GM12878 (cell line): ENCODE data around the gene PCDHGC5. TPM values are rescaled to one million over a fixed set of nuclear protein-coding genes. Genes with fewer than 3 reads are reported as not detected.

ENCODE experiments used
- BMI1 ChIP-seq: fragments of 450-650 bp; IDR thresholded peaks from 2 replicates; pipeline ENCODE4 v1.6.1; 2016; ENCODE audit warnings: mild to moderate bottlenecking, moderate library complexity, borderline replicate concordance
- DPF2 ChIP-seq: fragments of 450-650 bp; IDR thresholded peaks from 2 replicates; pipeline ENCODE4 v1.6.1; 2017; ENCODE audit warnings: mild to moderate bottlenecking
- HCFC1 ChIP-seq: fragments of 150-350 bp; IDR thresholded peaks from 2 replicates; pipeline ENCODE4 v1.6.1; 2014; ENCODE audit warnings: low read length
- JUNB ChIP-seq: IDR thresholded peaks from 2 replicates; pipeline ENCODE4 v1.6.1; 2016; ENCODE audit warnings: antibody characterized with exemption, mild to moderate bottlenecking
- MTA2 ChIP-seq: fragments of 450-650 bp; IDR thresholded peaks from 2 replicates; pipeline ENCODE4 v1.6.1; 2016; ENCODE audit warnings: low read depth, mild to moderate bottlenecking, moderate library complexity
- MTA3 ChIP-seq: IDR thresholded peaks from 2 replicates; pipeline ENCODE4 v1.6.1; 2012; ENCODE audit warnings: low read length, inconsistent platforms, borderline replicate concordance
- MYB ChIP-seq: fragments of 150-350 bp; IDR thresholded peaks from 2 replicates; pipeline ENCODE4 v1.6.1; 2014; ENCODE audit warnings: mild to moderate bottlenecking, low read depth, low read length, borderline replicate concordance
- NFXL1 ChIP-seq: fragments of 450-650 bp; IDR thresholded peaks from 2 replicates; pipeline ENCODE4 v1.6.1; 2017; ENCODE audit warnings: antibody characterized with exemption, mild to moderate bottlenecking, borderline replicate concordance
- NR2F1 ChIP-seq: fragments of 450-650 bp; conservative IDR thresholded peaks from 2 replicates; pipeline ENCODE4 v1.6.1; 2017; ENCODE audit warnings: mild to moderate bottlenecking
- NRF1 ChIP-seq: conservative IDR thresholded peaks from 2 replicates; pipeline ENCODE4 v1.6.1; 2011; ENCODE audit warnings: mild to moderate bottlenecking, low read depth, low read length, improper control_type of control experiment
- PAX8 ChIP-seq: fragments of 450-650 bp; IDR thresholded peaks from 2 replicates; pipeline ENCODE4 v1.6.1; 2017; ENCODE audit warnings: mild to moderate bottlenecking, moderate library complexity
- SMARCA5 ChIP-seq: fragments of 450-650 bp; IDR thresholded peaks from 2 replicates; pipeline ENCODE4 v1.6.1; 2017; ENCODE audit warnings: mild to moderate bottlenecking
- SMC3 ChIP-seq: IDR thresholded peaks from 2 replicates; pipeline ENCODE4 v1.6.1; 2011; ENCODE audit warnings: low read length, improper control_type of control experiment, borderline replicate concordance
- TARDBP ChIP-seq: IDR thresholded peaks from 2 replicates; pipeline ENCODE4 v1.6.1; 2016; ENCODE audit warnings: borderline replicate concordance
- YBX1 ChIP-seq: fragments of 450-650 bp; IDR thresholded peaks from 2 replicates; pipeline ENCODE4 v1.6.1; 2016; ENCODE audit warnings: antibody characterized with exemption
- YY1 ChIP-seq: IDR thresholded peaks from 2 replicates; pipeline ENCODE4 v1.6.1; 2011; ENCODE audit warnings: low read depth, mild to moderate bottlenecking, low read length
- ZNF24 ChIP-seq: fragments of 450-650 bp; IDR thresholded peaks from 2 replicates; pipeline ENCODE4 v1.6.1; 2017; ENCODE audit warnings: antibody characterized with exemption, mild to moderate bottlenecking
- polyA plus RNA-seq, 11 experiments: library from polyadenylated mRNA; depleted of rRNA in 4 of 11; unstranded in 6 of 11; stranded (reverse) in 5 of 11; fragments of >200 nt; fragmentation: Nextera tagmentation in 4 of 11; fragmentation: Illumina TruSeq in 1 of 11; extraction: Ambion mirVana in 4 of 11; extraction: Trizol in 1 of 11; gene quantifications; 1 replicate in 1 of 11; 2 replicates in 10 of 11; pipeline versions ENCODE4 v1.2.1 to v1.2.3, GENCODE V29; 2011 to 2016; ENCODE audit warnings: inconsistent platforms in 2 of 11, missing spikeins in 2 of 11, low read depth in 1 of 11
- total RNA-seq, 4 experiments: library from RNA; depleted of rRNA in 3 of 4; stranded (reverse); fragments of >200 nt in 3 of 4; fragmentation: Illumina TruSeq in 1 of 4; extraction: Trizol in 1 of 4; gene quantifications; 2 replicates each; pipeline versions ENCODE4 v1.2.1 to v1.2.3, GENCODE V29; 2013 to 2021
- TF ChIP-seq, protein P1 (sequence below): fragments of 450-650 bp; IDR thresholded peaks from 2 replicates; pipeline ENCODE4 v1.6.1; 2014; ENCODE audit warnings: mild to moderate bottlenecking
- TF ChIP-seq, protein P2 (sequence below): fragments of 450-650 bp; IDR thresholded peaks from 2 replicates; pipeline ENCODE4 v1.6.1; 2016; ENCODE audit warnings: mild to moderate bottlenecking
- TF ChIP-seq, protein P3 (sequence below): fragments of 450-650 bp; IDR thresholded peaks from 2 replicates; pipeline ENCODE4 v1.6.1; 2018; ENCODE audit warnings: borderline replicate concordance, mild to moderate bottlenecking; ENCODE audit not compliant: partially characterized antibody
- TF ChIP-seq, protein P4 (sequence below): fragments of 450-650 bp; IDR thresholded peaks from 2 replicates; pipeline ENCODE4 v1.6.1; 2017; ENCODE audit warnings: antibody characterized with exemption, mild to moderate bottlenecking, moderate library complexity

PCDHGC5 gene
- total and polyA plus RNA-seq, 10 of the 15 experiments (the other 5 are each of a cell fraction or from before 2014, with no cell fraction given), result 0.05 to 0.87 (median 0.18) TPM; not detected in 2

DNA sequence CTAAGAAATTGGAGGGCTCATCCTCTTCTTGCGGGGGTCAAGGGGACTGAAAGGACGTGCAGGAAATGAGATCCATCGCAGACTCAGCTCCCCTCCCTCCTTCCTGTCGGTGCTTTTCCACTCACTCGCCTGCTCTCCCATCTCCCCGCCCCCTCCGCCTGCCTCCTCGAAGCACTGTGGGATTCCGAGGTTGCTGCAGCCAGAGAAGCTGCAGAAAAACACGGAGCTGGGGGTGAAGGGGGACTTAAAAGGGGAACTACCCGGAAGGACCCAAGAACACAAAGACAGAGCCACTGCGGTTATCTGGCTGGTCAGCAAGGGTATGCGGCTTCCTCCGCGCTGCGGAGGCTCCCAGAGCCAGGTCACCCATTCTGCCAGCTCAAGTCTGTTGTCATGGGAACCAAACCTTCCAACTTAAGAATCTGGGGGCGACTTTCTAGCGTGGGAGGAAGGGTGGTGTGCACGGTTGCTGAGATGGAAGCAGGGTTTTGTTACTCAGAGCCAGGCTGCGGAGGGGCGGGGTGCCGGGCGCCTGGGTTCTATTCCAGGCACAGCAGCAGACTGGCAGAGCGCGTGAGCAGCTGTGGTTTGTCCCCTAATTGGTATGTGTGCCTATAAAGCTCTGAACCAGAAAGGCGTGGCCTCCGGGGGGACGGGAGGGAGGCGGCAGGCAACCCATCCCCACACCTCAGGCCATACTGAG lies 24.9 kb downstream of the PCDHGC5 start (continued):
- TF ChIP-seq SMARCA5, result 0 out of 2 replicates have a peak, but pooled peaks have one; percentile 20
- TF ChIP-seq SMC3, result no peak
- TF ChIP-seq NR2F1, result peak; percentile 3; the same call in 1 of the 2 replicates
- TF ChIP-seq PAX8, result no peak
- TF ChIP-seq HCFC1, result no peak
- TF ChIP-seq YBX1, result no peak
- TF ChIP-seq, protein P1, sequence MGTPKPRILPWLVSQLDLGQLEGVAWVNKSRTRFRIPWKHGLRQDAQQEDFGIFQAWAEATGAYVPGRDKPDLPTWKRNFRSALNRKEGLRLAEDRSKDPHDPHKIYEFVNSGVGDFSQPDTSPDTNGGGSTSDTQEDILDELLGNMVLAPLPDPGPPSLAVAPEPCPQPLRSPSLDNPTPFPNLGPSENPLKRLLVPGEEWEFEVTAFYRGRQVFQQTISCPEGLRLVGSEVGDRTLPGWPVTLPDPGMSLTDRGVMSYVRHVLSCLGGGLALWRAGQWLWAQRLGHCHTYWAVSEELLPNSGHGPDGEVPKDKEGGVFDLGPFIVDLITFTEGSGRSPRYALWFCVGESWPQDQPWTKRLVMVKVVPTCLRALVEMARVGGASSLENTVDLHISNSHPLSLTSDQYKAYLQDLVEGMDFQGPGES, result no peak
- TF ChIP-seq MTA3, result no peak
- TF ChIP-seq, protein P2, sequence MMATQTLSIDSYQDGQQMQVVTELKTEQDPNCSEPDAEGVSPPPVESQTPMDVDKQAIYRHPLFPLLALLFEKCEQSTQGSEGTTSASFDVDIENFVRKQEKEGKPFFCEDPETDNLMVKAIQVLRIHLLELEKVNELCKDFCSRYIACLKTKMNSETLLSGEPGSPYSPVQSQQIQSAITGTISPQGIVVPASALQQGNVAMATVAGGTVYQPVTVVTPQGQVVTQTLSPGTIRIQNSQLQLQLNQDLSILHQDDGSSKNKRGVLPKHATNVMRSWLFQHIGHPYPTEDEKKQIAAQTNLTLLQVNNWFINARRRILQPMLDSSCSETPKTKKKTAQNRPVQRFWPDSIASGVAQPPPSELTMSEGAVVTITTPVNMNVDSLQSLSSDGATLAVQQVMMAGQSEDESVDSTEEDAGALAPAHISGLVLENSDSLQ, result 0 out of 2 replicates have a peak, but pooled peaks have one; percentile 6
- TF ChIP-seq MYB, result no peak
- TF ChIP-seq MTA2, result peak; percentile 56
- TF ChIP-seq, protein P3, sequence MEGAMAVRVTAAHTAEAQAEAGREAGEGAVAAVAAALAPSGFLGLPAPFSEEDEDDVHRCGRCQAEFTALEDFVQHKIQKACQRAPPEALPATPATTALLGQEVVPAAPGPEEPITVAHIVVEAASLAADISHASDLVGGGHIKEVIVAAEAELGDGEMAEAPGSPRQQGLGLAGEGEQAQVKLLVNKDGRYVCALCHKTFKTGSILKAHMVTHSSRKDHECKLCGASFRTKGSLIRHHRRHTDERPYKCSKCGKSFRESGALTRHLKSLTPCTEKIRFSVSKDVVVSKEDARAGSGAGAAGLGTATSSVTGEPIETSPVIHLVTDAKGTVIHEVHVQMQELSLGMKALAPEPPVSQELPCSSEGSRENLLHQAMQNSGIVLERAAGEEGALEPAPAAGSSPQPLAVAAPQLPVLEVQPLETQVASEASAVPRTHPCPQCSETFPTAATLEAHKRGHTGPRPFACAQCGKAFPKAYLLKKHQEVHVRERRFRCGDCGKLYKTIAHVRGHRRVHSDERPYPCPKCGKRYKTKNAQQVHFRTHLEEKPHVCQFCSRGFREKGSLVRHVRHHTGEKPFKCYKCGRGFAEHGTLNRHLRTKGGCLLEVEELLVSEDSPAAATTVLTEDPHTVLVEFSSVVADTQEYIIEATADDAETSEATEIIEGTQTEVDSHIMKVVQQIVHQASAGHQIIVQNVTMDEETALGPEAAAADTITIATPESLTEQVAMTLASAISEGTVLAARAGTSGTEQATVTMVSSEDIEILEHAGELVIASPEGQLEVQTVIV, result no peak
- TF ChIP-seq NRF1, result no peak
- TF ChIP-seq YY1, result peak; percentile 42; the same call in 1 of the 2 replicates
- no peak for TF ChIP-seq NFXL1
- peak; percentile 96 for TF ChIP-seq BMI1
- no peak for TF ChIP-seq TARDBP
- TF ChIP-seq JUNB, result no peak
- TF ChIP-seq DPF2, result no peak; the same call in 1 of the 2 replicates
- no peak for TF ChIP-seq ZNF24
- TF ChIP-seq, protein P4, sequence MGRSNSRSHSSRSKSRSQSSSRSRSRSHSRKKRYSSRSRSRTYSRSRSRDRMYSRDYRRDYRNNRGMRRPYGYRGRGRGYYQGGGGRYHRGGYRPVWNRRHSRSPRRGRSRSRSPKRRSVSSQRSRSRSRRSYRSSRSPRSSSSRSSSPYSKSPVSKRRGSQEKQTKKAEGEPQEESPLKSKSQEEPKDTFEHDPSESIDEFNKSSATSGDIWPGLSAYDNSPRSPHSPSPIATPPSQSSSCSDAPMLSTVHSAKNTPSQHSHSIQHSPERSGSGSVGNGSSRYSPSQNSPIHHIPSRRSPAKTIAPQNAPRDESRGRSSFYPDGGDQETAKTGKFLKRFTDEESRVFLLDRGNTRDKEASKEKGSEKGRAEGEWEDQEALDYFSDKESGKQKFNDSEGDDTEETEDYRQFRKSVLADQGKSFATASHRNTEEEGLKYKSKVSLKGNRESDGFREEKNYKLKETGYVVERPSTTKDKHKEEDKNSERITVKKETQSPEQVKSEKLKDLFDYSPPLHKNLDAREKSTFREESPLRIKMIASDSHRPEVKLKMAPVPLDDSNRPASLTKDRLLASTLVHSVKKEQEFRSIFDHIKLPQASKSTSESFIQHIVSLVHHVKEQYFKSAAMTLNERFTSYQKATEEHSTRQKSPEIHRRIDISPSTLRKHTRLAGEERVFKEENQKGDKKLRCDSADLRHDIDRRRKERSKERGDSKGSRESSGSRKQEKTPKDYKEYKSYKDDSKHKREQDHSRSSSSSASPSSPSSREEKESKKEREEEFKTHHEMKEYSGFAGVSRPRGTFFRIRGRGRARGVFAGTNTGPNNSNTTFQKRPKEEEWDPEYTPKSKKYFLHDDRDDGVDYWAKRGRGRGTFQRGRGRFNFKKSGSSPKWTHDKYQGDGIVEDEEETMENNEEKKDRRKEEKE, result no peak
